GM19023 (cell line): Measurements from ENCODE around the gene ZBTB46.

ENCODE experiments used
- ATAC-seq: cut with Tn5 transposase; IDR thresholded peaks from one replicate; pipeline ENCODE4 v1.9.1; 2021; ENCODE audit warnings: mild to moderate bottlenecking, moderate library complexity; ENCODE audit not compliant: unreplicated experiment

The ZBTB46 gene

DNA sequence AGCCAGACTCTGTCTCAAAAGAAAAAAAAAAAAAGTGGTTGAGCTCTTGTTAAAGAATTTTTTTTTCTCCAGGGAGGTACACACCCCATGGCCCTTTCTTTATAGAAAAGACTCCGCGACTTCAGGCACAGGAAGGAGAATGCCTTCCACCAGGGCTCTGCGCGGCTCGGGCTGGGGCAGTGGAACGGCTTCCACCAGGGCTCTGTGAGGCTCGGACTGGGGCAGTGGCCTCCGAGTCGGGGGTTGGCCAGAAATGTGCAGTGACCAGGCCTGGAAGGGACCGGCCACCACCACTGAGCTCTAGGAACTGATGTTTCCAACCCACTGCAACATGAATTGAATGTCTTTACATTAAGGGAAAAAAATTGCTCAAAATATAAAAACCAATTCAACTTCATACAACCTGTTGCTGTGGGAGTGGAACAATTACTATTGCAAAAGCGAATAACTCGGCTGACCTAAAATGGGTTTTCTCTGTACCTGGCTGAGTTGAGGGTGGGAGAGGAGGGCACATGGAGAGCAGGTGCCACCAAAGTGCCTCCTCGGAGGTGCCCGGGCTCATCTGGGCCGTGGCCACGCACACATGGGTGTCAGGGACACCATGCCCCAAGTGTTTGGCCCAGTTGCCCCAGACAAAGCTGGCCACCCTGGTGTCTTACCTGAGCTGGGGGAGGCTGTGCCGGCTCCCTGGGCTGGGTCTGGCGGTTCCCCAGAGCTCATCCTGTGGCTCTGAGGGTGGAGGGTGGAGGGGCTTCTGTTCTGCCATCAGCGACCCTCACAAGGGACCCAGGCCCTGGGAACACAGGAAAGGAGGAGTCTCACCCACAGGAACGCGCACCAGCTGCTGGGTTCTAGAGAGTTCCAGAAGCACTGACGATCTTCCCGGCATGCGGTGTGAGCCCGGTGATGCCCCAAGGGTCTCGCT, 62.2 kb downstream of the ZBTB46 start:
- no peak for ATAC-seq

DNA sequence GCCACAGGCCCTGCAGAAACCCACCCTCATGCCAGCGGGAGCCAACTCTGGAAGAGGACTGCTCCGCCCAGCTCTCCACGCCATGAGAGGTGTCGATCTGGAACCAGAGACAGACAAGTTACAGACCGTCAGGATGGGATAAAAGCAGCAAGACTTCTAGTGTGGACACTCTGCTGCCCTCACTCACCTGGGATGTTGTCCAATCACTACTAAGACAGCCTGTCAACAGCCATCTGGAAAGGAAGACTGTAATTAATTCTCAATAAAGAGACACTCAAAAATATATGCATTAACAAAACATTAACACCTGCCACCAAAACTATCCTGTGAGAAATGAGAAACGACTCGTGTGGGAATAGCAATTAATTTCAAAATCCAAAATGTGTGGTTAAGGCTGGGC, 63.2 kb downstream of the ZBTB46 start:
- ATAC-seq, result no peak

DNA sequence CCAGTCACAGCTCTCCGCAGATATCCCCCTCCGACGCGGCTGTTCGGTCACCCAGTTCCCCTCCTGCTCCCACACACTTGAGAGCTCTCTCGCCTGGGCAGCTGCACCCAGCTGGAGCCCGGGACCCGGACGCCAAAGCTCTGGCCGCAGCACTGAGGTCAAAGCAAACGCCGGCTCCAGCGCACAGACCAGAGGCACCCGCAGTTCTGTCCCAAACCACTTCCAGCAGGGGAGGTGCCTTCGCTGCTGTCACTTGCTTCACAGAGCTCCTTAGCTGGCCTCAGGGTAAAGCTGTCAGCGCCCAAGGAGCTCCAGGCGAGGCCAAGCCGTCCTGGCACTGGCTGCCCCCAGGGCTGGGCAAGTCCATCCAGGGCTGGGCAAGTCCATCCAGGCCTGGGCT, 63.6 kb downstream of the ZBTB46 start:
- no peak for ATAC-seq

DNA sequence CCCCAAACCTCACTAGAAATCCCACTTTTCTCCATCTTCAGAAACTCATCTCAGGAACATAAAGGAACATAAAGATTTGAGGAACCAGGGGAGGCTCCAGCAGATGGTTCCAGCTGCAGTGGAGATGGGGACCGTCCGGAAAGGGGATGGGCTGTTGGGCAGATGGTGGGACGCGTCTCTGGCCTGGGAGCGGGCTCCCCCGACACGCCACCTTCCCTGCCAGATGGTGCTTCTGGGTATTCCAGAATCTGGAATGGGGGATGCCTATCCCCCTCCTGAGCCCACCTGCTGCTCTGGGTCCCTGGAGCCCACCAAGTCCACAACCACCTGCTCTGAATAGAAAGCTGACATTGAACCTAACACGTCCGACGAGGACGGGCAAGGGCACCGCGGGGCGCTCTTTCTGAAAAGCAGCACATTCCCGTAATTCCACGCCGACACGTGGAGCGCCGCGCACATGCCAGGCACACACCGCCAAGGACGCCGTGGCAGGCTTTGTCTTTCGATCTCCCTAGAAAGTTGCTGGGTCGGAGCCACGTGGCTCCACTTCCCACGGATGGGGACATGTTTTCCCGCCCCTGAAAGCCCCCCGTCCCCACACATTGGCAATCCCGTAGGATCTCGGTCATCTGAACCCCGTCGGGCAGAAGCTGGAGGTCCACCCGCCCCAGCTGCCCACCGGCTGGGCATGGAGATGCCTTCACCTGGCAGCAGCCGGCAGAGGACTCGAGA, 64.2 kb downstream of the ZBTB46 start:
- ATAC-seq, result no peak

DNA sequence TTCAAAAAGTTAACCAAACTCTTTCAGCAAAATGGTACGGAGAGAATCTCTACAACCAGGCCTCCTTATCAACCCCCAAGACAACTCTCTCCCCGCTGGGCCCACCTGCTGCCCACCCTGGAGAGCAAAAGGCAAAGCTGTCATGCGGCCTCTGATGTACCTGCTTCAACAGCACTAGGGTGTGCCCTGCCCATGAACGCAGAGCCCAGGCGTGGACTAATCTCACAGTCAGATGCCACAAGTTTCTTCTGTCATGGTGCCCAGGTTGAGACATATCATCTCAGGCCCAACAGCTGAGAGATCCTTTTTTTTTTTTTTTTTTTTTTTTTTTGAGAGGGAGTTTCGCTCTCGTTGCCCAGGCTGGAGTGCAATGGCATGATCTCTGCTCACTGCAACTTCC, 65.2 kb downstream of the ZBTB46 start:
- ATAC-seq, result no peak

DNA sequence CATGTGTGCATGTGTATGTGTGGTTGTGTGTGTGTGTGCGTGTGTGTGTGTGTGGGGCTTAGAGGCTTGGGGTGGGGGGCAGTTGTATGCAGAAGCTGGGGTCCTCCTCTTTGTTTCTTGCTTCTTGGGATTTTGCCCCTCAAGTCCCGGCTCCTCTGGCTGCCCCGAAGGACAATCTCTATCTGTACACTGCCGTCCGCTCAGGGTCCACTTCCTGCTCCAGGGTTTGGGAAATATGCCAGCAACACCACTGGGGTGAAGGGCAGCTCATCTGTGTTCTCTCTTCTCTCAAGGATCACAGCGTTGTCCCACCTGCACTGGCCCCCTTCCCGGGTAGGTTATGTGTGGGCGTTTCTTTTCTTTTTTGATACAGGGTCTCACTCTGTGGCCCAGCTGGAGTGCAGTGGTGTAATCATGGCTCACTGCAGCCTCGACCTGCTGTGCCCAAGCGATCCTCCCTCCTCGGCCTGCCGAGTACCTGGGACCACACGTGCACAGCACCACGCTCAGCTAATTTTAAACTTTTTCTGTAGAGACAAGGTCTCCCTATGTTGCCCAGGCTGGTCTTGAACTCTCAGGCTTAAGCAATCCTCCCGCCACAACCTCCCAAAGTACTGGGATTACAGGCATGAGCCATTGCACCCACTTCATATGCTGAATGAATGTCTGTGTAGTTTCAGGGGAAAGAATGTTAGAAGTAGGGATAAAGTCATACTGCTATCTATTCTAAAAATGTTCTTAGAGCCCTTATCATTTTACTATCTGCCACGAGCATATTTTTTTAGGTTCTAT, 65.8 kb downstream of the ZBTB46 start:
- ATAC-seq, result no peak

DNA sequence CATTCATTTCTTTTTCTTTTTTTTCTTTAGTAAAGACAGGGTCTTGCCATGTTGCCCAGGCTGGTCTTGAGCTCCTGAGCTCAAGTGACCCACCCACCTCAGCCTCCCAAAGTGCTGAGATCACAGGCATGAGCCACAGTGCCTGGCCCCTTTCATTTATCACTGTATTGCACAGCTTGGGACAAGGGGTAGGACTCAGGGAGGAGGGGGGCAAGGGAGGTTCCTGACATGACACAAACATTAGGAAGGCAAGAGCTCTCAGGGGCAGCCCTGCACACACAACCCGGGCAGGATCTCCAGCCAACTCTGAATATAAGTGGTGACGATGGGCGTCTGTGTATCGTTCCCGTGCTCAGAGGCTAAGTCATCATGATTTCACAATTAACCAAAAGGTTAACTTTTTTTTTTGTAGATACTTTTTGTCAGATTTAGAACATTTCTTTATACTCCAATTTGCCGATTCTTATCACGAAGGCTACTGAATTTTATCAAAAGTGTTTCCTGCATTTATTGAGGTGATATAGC, 71.6 kb downstream of the ZBTB46 start:
- no peak for ATAC-seq

DNA sequence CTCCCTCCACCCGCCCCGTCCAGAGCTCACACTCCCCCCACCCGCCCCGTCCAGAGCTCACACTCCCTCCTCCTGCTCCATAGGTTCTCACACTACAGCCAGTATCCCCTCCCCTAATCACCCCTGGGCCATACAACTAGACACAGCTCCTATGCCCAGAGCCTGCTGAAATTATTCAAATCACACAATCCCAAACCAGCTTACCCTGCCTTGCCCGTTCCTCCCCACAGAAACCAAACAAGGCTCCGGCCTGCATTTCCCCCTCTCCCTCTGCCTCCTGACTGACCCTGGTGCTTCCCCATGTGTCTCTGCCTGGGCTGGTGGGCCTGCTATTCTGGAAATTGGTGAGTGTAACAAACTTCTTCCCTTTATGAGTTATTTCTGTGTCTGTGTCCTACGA, 72.9 kb downstream of the ZBTB46 start:
- no peak for ATAC-seq

DNA sequence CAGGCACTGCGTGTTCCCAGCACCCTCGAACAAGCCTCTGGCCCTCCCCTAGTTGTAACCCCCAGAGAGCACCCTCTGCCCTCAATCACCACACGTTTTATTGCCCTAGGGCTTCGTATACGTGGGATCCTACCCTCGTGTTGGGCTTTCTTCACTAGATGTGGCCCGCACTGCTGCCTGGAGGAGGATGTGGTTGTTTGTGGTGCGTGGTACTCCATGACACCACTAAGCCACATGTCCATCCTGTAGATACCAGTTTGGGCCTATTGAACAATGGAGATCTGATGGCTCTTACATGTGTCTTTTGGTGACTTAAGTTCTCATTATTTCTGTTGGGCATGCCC, 74.4 kb downstream of the ZBTB46 start:
- ATAC-seq, result no peak

DNA sequence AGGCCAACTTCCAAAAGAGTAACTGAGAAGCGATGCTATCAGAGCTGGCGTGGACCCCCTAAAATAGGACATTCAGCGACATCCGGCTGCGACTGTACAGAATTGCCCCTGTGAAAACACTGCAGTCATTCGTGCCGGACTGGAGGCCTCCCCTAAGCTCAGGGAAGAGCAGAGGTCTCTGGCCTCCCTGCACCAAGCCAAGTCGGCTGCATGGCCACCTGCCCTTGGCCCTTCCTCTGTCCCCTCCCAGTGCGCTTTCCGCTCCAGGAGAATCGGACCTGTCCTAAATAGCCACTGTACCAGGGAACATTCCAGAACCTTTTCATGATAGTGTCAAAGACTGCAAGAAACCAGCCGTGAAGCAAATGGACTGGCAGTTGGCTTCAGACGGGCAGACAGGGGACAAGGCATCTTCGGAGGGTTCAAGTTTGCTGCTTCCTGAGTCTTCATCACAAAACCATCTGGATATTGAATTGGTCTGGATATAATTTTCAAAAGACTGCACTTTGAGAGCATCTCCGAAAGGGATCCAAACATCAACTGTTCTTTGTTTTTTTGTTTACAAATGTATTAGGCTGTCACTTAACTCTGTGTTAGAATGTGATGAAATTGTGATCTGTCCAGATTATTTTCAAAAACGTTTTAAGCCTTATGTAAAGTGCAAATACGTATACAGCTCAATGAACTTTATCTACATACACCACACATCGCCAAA, 75.0 kb downstream of the ZBTB46 start:
- no peak for ATAC-seq

DNA sequence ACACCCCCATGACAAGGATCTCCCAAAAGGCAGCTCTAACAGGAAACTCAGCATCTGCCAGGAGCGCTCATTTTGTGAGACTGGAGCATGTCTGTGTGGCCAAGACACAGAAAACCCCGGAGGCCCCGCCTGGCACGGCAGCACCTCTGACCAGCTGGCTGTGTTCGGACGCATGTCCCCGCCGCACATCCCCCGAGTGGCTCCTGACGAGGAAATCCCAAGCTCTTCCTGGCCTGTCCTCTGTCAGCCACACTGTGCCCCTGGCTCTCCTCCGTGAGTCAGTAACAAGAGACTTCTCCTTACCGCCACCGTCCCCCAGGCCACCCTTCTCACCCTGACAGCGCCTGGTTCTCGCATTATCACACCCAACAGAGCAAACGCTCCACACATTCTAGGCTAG, 77.1 kb downstream of the ZBTB46 start:
- no peak for ATAC-seq

DNA sequence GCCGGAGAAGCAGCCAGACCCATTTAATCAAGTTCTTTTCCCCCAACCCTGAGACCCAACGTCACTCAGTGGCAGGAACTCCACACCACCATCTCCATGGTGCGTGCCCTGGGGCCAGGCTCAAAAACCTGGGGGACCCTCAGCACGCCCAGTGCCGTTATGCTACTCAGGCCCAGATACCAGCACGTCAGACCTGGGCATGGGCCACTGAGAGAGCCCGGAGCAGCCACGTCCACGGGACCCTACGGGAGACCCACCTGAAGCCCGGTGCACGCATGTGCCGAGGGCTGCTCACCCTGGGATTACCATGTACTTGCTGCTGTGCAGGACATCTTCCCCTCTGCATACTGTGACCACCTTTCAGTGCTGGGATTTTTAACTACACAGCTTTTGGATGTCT, 77.7 kb downstream of the ZBTB46 start:
- no peak for ATAC-seq

DNA sequence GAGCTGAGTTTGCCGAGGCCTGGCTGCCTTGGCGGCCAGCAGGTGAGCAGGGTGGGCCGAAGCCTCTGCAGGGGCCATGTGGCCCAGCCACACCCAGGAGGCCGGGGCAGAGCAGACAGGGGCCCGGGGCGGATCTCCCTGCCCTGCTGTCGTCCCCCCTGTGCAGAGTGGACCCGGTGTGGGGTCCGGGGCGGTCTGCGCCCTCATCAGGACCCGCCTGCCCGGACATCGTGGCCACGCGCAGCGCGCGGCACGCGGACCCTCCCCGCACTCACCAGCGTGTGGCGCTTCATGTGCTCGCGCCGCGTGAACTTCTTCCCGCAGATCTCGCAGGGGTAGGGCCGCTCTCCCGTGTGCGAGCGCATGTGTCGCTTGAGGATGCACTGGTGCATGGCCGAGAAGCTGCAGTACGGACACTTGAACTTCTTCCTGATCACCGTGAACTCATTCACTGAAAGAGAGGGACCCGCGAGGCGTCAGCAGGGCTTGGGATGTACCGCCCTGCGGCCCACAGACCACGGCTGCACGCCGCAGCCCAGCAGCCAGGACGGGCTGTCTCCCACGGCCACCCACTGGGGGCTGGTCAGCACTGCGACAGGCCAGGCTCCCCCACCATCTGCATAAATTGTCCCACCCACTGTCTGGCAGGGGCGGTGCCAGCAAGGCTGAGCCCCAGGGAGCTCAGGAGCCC, 78.5 kb downstream of the ZBTB46 start:
- ATAC-seq, result no peak

DNA sequence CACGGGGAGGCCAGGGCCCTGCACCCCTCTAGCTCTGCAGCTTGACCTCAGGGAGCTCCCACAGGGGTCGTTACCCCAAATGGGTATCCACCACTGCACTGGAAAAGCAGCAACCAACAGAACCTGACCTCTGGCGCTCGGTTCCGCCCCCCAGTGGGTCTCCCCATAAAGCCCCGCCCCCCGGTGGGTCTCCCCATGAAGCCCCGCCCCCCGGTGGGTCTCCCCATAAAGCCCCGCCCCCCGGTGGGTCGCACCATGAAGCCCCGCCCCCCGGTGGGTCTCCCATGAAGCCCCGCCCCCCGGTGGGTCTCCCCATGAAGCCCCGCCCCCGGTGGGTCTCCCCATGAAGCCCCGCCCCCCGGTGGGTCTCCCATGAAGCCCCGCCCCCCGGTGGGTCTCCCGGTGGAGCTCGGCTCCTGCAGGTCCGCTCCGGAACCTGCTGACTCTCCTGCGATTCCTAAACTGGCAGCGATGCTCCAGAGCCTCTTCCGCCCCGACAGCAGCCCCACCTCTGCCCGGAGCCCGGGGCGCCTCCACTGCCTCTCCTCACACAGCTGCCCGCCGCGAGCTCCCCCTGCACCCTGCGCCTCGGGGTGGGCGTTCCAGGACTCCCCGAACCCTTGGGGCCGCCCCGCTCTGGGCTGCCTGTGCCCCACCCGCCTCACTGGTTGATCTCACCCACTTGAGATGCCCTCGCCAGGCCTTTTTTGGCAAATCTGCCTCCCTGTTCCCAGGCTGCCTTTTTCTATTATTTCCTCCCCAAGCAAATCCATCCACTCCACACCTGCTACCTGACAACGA, 79.4 kb downstream of the ZBTB46 start:
- no peak for ATAC-seq

DNA sequence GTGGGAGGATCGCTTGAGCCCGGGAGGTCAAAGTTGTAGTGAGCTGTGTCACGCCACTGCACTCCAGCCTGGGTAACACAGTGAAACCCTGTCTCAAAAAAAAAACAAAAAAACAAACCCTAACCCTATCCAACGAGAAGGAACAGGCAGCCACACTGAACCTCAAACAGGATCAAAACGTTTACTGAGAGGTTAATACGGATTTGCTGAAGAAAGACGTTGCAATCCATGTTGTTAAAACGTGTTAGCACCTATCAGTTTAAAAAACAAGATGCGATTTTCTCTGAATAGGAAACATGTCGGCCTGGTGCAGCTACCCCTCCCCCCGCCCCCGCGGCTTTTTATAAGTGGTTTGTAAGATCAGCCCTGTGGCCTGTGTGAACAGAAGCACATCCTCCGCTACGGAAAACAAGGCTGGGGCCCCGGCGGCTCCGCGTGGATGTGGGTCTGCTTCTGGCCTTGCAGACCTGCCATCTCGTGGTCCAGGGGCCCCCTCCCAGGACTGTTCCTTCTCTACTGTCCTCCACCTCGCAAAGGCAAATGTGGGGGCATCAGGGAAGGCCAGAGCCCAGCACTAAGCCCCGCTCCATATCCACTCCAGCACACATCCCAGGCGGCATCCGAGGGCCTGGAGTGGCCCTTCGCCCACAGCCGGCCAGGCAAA, 80.1 kb downstream of the ZBTB46 start:
- ATAC-seq, result no peak

DNA sequence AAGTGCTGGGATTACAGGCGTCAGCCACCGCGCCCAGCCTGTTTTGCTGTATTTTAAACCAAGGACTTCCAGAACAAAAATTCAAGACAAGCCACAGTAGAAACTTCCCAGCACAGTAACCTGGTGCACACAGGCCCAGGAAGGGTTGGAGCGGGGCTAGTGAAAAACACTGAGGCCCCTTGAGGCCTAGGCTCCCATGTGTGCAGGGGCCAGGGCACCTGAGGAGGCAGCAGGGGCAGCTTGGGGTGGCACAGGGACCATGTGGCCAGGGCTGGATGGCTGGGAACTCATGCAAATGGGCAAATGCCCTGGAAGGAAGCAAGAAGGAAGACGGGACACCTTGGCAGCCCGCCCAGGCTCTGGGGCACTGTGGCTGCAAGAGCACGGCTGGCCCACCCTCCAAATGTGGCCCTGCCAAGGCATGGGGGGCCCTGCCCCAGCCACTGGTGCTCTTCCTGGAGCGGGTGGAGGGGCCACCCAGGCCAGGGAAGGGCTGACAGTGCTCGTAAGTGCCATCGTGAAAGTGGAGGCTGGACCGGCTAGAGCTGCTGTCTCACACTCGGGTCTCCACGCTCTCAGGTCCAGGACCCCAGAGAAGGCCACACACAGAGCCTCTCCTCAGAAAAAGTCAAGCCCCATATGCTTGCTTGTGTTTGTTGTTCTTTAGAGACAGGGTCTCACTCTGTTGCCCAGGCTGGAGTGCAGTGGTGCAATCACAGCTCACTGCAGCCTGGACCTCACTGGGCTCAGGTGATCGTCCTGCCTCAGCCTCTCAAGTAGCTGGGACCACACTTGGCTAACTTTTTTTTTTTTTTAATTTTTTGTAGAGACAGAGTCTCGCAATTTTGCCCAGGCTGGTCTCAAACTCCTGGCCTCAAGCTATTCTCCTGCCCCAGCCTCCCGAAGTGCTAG, 81.2 kb downstream of the ZBTB46 start:
- ATAC-seq, result no peak

DNA sequence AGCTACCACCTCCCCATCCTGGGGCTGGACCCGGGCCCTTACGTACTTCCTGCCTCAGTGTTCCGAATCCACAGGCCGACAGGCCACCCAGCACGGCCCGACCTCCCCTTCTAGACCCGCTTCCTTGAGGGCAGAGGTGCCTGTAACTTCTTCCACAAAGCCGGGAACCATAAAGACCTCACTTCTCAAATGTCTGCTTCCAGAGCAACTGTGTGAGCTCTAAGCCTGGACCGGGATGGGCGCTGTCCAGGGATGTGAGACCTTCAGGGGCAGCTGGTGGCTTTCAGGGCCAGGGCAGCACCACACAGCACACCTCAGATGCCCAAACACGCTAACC, 82.2 kb downstream of the ZBTB46 start:
- ATAC-seq, result no peak
